ACC112 (cell line): ENCODE data around the gene CEP85L.

ENCODE experiments used
- H2AFZ ChIP-seq: fragments of 200-600 bp; sonication (generic); one replicate; pipeline ENCODE4 v1.6.0; 2017; ENCODE audit warnings: antibody characterized with exemption, low read length; ENCODE audit not compliant: unreplicated experiment
- H3K27ac ChIP-seq: fragments of 200-600 bp; sonication (generic); 2 replicates; pipeline ENCODE4 v1.5.1; 2014; ENCODE audit warnings: low read depth, mild to moderate bottlenecking, antibody characterized with exemption, low read length, moderate library complexity
- H3K27me3 ChIP-seq: fragments of 200-600 bp; sonication (generic); 2 replicates; pipeline ENCODE4 v1.6.1; 2014; ENCODE audit warnings: mild to moderate bottlenecking, antibody characterized with exemption, low read length, moderate library complexity, mixed read lengths; ENCODE audit not compliant: insufficient read depth
- H3K36me3 ChIP-seq: fragments of 200-600 bp; sonication (generic); 2 replicates; pipeline ENCODE4 v1.6.1; 2016; ENCODE audit warnings: mild to moderate bottlenecking, antibody characterized with exemption, low read length, moderate library complexity, mixed read lengths; ENCODE audit not compliant: insufficient read depth
- H3K4me1 ChIP-seq: fragments of 200-600 bp; sonication (generic); one replicate; pipeline ENCODE4 v1.6.1; 2016; ENCODE audit warnings: low read length, mixed read lengths; ENCODE audit not compliant: insufficient read depth, unreplicated experiment, control insufficient read depth
- H3K4me3 ChIP-seq: fragments of 200-600 bp; sonication (generic); 2 replicates; pipeline ENCODE4 v1.5.1; 2014; ENCODE audit warnings: mild to moderate bottlenecking, low read depth, low read length
- H3K79me2 ChIP-seq: fragments of 200-600 bp; sonication (generic); one replicate; pipeline ENCODE4 v1.6.0; 2016; ENCODE audit warnings: low read length; ENCODE audit not compliant: control insufficient read depth, unreplicated experiment, insufficient read depth

CEP85L gene

GRCh38 chr6:118660218-118660569 lies 8.8 kb upstream of the CEP85L start:
- H3K27me3 ChIP-seq, result no peaks in the 10 kb centered on the region
- no peak overlapping the region for H3K4me3 ChIP-seq
- H3K27ac ChIP-seq, result no peak overlapping the region
- no peaks in the 10 kb centered on the region for H3K4me1 ChIP-seq
- H3K36me3 ChIP-seq, result no peaks in the 10 kb centered on the region
- H3K79me2 ChIP-seq, result no peaks in the 10 kb centered on the region
- H2AFZ ChIP-seq, result no peak overlapping the region

GRCh38 chr6:118659513-118660217 lies 8.3 kb upstream of the CEP85L start:
- H3K27ac ChIP-seq, result no peak overlapping the region

GRCh38 chr6:118656847-118657451 lies 5.6 kb upstream of the CEP85L start:
- Histone ChIP-seq H3K4me3 (no peak overlapping the region), H3K36me3 (no peaks in the 10 kb centered on the region), H2AFZ (no peak overlapping the region), H3K79me2 (no peaks in the 10 kb centered on the region), H3K4me1 (no peaks in the 10 kb centered on the region), H3K27ac (no peak overlapping the region), H3K27me3 (no peaks in the 10 kb centered on the region)

More at GRCh38 chr6:118659513-118660217, 8.3 kb upstream of the CEP85L start:
- Histone ChIP-seq H2AFZ (no peak overlapping the region), H3K79me2 (no peaks in the 10 kb centered on the region), H3K4me1 (no peaks in the 10 kb centered on the region), H3K36me3 (no peaks in the 10 kb centered on the region), H3K27me3 (no peaks in the 10 kb centered on the region), H3K4me3 (no peak overlapping the region)

GRCh38 chr6:118652051-118652615 lies 742 bp upstream of the CEP85L start:
- H3K79me2 ChIP-seq, result peaks cover 34% of the 10 kb centered on the region
- H3K27ac ChIP-seq, result no peak overlapping the region
- no peaks in the 10 kb centered on the region for H3K27me3 ChIP-seq
- peak overlapping the region; percentile 99 for H3K4me3 ChIP-seq
- H3K36me3 ChIP-seq, result no peaks in the 10 kb centered on the region
- H3K4me1 ChIP-seq, result peaks cover 10% of the 10 kb centered on the region
- peak overlapping the region; percentile 52 for H2AFZ ChIP-seq

- H3K27ac ChIP-seq, result peak overlapping the region; percentile 73
- no peaks in the 10 kb centered on the region for H3K36me3 ChIP-seq
- peaks cover 48% of the 10 kb centered on the region for H3K79me2 ChIP-seq
- H3K27me3 ChIP-seq, result no peaks in the 10 kb centered on the region
- H2AFZ ChIP-seq, result peak overlapping the region; percentile 91
- H3K4me3 ChIP-seq, result peak overlapping the region; percentile 99
- peaks cover 10% of the 10 kb centered on the region for H3K4me1 ChIP-seq
Measured at GRCh38 chr6:118650582-118651281, 659 bp downstream of the CEP85L start.

GRCh38 chr6:118649918-118650581 lies 1.3 kb downstream of the CEP85L start:
- H3K27ac ChIP-seq, result peak overlapping the region; percentile 73; the same call in 1 of the 2 replicates
- H3K27me3 ChIP-seq, result no peaks in the 10 kb centered on the region
- no peaks in the 10 kb centered on the region for H3K36me3 ChIP-seq
- peaks cover 14% of the 10 kb centered on the region for H3K4me1 ChIP-seq
- H3K79me2 ChIP-seq, result peaks cover 55% of the 10 kb centered on the region
- peak overlapping the region; percentile 99 for H3K4me3 ChIP-seq
- peak overlapping the region; percentile 91 for H2AFZ ChIP-seq

- H3K4me3 ChIP-seq, result peak overlapping the region; percentile 99
- H2AFZ ChIP-seq, result peak overlapping the region; percentile 91
- H3K79me2 ChIP-seq, result peaks cover 65% of the 10 kb centered on the region
- no peaks in the 10 kb centered on the region for H3K27me3 ChIP-seq
- H3K36me3 ChIP-seq, result no peaks in the 10 kb centered on the region
- H3K4me1 ChIP-seq, result peaks cover 14% of the 10 kb centered on the region
- peak overlapping the region; percentile 31 for H3K27ac ChIP-seq
Measured at GRCh38 chr6:118648866-118649554, 2.4 kb downstream of the CEP85L start.

GRCh38 chr6:118646977-118647376 lies 4.4 kb downstream of the CEP85L start:
- H3K4me1 ChIP-seq, result peaks cover 14% of the 10 kb centered on the region
- H3K27ac ChIP-seq, result no peak overlapping the region
- H2AFZ ChIP-seq, result no peak overlapping the region
- no peak overlapping the region for H3K4me3 ChIP-seq
- peaks cover 80% of the 10 kb centered on the region for H3K79me2 ChIP-seq
- no peaks in the 10 kb centered on the region for H3K27me3 ChIP-seq
- no peaks in the 10 kb centered on the region for H3K36me3 ChIP-seq

- peaks cover 14% of the 10 kb centered on the region for H3K4me1 ChIP-seq
- no peak overlapping the region for H2AFZ ChIP-seq
- no peak overlapping the region for H3K4me3 ChIP-seq
- H3K36me3 ChIP-seq, result no peaks in the 10 kb centered on the region
- H3K27me3 ChIP-seq, result no peaks in the 10 kb centered on the region
- no peak overlapping the region for H3K27ac ChIP-seq
- peaks cover 81% of the 10 kb centered on the region for H3K79me2 ChIP-seq
Measured at GRCh38 chr6:118645395-118645794, 6.0 kb downstream of the CEP85L start.

GRCh38 chr6:118644007-118644406 lies 7.4 kb downstream of the CEP85L start:
- peaks cover 4% of the 10 kb centered on the region for H3K4me1 ChIP-seq
- H3K27me3 ChIP-seq, result no peaks in the 10 kb centered on the region
- H3K27ac ChIP-seq, result no peak overlapping the region
- H3K4me3 ChIP-seq, result no peak overlapping the region
- H2AFZ ChIP-seq, result no peak overlapping the region
- no peaks in the 10 kb centered on the region for H3K36me3 ChIP-seq
- peaks cover 76% of the 10 kb centered on the region for H3K79me2 ChIP-seq
